Tibial nerve (tissue), 4 donors: ENCODE results near the gene FAM181B.

Source experiments
- EP300 ChIP-seq, 2 donors: sonication (generic); formaldehyde crosslinking; IDR thresholded peaks; one replicate each; pipeline ENCODE4 v1.6.1; 2017; ENCODE audit warnings: antibody characterized with exemption in 2 of 2, mild to moderate bottlenecking in 1 of 2
- TF ChIP-seq, protein P1 (sequence below), 5 experiments: fragments of 200-600 bp in 3 of 5; fragments of 450-650 bp in 2 of 5; sonication (generic) in 3 of 5; IDR thresholded peaks; one replicate each; pipeline ENCODE4 v1.5.1; 2016 to 2019; ENCODE audit warnings: antibody characterized with exemption in 5 of 5, mild to moderate bottlenecking in 3 of 5, moderate library complexity in 2 of 5

DNA sequence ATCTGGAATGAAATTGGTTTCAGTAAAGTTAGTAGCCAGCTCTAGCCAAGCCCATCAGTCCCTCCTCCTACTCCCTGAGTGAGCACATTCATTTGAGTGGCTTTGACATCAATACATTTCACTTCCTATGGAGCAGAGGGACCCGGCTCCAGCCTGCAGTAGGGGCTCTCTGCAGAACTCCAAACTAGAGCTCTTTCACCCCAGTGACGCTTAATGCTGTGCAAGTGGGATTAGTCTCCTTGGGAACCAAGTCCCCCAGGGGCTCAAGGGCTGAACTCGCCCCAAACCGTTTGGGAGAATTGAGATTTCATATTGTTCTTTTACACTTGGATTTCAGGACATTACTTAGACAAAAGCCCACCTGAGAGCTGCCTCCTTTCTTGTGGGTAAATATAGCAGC lies 4.4 kb upstream of the FAM181B start:
- TF ChIP-seq, protein P1, sequence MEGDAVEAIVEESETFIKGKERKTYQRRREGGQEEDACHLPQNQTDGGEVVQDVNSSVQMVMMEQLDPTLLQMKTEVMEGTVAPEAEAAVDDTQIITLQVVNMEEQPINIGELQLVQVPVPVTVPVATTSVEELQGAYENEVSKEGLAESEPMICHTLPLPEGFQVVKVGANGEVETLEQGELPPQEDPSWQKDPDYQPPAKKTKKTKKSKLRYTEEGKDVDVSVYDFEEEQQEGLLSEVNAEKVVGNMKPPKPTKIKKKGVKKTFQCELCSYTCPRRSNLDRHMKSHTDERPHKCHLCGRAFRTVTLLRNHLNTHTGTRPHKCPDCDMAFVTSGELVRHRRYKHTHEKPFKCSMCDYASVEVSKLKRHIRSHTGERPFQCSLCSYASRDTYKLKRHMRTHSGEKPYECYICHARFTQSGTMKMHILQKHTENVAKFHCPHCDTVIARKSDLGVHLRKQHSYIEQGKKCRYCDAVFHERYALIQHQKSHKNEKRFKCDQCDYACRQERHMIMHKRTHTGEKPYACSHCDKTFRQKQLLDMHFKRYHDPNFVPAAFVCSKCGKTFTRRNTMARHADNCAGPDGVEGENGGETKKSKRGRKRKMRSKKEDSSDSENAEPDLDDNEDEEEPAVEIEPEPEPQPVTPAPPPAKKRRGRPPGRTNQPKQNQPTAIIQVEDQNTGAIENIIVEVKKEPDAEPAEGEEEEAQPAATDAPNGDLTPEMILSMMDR (IDR thresholded peaks at IDR 0.05): no peak
- TF ChIP-seq EP300 (IDR thresholded peaks at IDR 0.05): no peak
